GM12873 (cell line): Measurements from ENCODE around the gene PTX4.

Experiments used
- CTCF ChIP-seq: IDR thresholded peaks from 2 replicates; pipeline ENCODE4 v1.5.1; 2012; ENCODE audit warnings: low read depth, mild to moderate bottlenecking, moderate library complexity, low read length, control low read depth; ENCODE audit not compliant: insufficient read depth; ENCODE audit errors: missing control alignments

Gene PTX4

GRCh38 chr16:1445518-1446203 is 43.1 kb downstream of the PTX4 start:
- no peak for TF ChIP-seq CTCF

GRCh38 chr16:1444730-1445517 is 43.8 kb downstream of the PTX4 start:
- TF ChIP-seq CTCF, result no peak

DNA sequence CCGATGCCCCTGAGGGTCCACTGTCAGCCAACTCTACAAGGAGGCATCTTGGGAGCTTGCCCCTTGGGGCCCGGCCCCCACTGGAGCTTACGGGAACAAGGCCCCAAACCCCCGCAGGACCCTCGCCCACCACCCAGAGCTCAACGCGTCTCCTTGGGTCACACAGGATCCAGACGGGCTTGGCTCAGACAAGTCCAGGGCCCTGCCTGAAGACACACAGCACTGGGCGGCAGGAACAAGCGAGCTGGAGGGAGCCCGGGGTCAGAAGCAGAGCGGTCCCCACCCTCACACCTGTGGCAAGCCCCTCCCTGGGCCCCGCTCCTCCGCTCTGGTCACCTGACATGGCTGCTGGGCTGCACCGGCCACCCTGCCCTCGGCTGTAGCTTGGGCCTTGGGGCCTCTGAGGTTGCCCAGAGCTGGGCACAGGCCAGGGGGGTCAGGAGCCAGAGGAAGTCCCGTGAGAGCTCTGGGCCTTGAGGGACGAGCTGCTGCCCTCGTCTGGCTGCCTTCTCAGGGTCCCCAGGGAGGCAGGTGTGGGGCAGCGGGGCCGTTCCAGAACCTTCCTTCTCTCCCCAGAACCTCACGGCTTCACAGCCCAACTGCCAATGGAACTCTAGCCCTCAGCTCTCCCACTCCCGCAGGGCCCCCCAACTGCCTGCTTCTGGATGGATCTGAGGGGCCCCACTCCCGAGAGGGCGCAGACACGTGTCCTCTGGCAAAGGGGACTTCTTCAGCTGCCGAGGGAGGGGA is 44.6 kb downstream of the PTX4 start, which contains the start of gene CCDC154:
Gene CCDC154, minus strand, starts transcription at position 577 of the 750 bp plus-strand sequence. Its CDS starts 234 bp downstream, at position 343.
- no peak for TF ChIP-seq CTCF

GRCh38 chr16:1443403-1443973 is 45.3 kb downstream of the PTX4 start:
- TF ChIP-seq CTCF, result no peak

DNA sequence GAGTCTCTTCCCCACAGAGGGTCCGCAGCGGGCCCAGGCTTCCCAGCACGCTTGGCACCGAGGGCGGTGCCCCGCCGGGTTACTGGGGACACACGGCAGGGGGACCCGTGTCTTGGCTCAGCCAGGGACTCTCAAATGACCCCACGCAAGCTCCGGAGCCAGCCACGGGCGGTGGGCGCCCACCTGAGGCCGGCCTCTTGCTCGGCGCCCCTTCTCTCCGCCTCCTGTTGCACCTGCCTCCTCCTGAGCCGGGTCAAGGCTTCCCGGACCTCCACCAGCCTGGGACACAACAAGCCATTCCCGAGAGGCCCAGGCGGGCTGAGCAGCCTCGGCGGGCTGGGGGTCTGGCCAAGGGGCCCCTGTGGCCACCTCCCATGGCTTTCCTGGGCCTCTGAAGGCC is 46.0 kb downstream of the PTX4 start:
- no peak for TF ChIP-seq CTCF

DNA sequence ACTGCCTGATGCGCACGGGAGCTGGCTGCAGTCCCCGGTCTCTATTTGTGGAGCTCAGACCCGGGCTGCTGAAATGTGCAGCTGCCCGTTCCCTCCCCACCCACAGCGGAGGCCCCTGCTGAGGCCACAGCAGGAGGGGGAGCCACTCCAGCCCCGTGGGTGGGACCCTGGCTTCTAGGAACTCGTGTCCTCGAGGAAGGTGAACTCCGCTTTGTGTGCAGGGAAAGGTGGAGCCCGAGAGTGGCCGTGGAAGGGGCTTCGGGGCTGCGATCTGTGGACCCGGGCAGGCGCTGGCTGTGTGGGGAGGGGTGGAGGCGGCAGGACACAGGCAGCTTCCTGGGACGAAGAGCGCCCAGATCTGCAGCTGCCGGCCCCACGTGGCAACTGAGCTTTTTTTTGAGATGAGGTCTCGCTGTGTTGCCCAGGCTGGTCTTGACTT is 47.3 kb downstream of the PTX4 start:
- no peak for TF ChIP-seq CTCF
